ENCODE results near the gene MCRIP1. TPM values are rescaled to one million over a fixed set of nuclear protein-coding genes. Genes with fewer than 3 reads are reported as not detected.

Gene MCRIP1
- total and polyA plus RNA-seq, 2 experiments from 2014 or later, result 66.1 to 118 TPM

DNA sequence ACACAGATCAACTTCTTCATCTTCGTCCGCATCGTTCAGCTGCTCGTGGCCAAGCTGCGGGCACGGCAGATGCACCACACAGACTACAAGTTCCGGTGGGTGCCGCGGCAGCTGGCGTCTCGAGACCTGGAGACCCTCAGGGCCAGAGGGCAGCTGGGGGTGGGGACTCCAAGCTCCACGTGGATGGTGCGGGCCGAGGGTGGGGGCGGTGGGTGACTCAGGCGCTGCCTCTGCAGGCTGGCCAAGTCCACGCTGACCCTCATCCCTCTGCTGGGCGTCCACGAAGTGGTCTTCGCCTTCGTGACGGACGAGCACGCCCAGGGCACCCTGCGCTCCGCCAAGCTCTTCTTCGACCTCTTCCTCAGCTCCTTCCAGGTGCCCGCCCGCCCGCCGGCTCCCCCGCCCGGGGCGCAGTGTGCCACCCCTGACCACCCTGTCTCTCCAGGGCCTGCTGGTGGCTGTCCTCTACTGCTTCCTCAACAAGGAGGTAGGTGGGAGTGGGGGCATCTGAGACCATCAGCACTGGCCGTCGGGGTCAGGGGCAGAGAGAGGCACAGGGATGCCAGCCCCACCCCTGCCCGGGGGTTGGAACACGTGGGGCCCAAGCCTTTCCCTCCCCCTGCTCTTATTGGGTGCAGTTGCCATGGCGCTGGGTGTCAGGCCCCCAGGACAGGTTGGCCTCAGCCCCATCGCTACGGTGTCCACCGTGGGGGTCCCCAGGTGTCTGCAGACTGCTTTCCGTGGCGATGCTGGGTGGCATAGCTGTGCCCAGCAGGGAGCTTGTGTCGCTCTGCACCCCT, 20.3 kb downstream of the MCRIP1 start:
- Histone ChIP-seq H3K4me1 (ENCODE audit: insufficient read depth) (peaks cover 13% of the 10 kb centered on the region), H2AFZ (no peak overlapping the region), H3K9me3 (ENCODE audit: low read depth) (no peaks in the 10 kb centered on the region), H3K4me2 (no peak overlapping the region), H3K27me3 (peaks cover 4% of the 10 kb centered on the region), H3K9me2 (replicated peaks; ENCODE audit: insufficient read depth) (no peaks in the 10 kb centered on the region), H3K27ac (no peak overlapping the region), H4K20me1 (ENCODE audit: insufficient read depth, poor library complexity, severe bottlenecking) (no peaks in the 10 kb centered on the region), H3K4me3 (no peak overlapping the region), H3K36me3 (replicated peaks; ENCODE audit: insufficient read depth, low read depth) (no peaks in the 10 kb centered on the region), H3K79me2 (no peaks in the 10 kb centered on the region)
- TF ChIP-seq CTCF (IDR thresholded peaks at IDR 0.05; ENCODE audit: poor library complexity) (no peak), EZH2 (IDR thresholded peaks at IDR 0.05; ENCODE audit: borderline replicate concordance) (no peak), EZH2phosphoT487 (IDR thresholded peaks at IDR 0.05; ENCODE audit: low read depth, severe bottlenecking, unreplicated experiment) (no peak)
- 90% methylated on average over 32 of the region's 45 CpGs for WGBS (ENCODE audit: low lambda C conversion rate, missing lambda C conversion rate)
- no peak for DNase-seq (ENCODE audit: low spot score)

- Histone ChIP-seq H3K27me3 (peaks cover 12% of the 10 kb centered on the region), H3K79me2 (no peaks in the 10 kb centered on the region), H3K9me2 (replicated peaks; ENCODE audit: insufficient read depth) (no peaks in the 10 kb centered on the region), H3K4me2 (no peak overlapping the region), H3K9me3 (ENCODE audit: low read depth) (no peaks in the 10 kb centered on the region), H3K36me3 (replicated peaks; ENCODE audit: insufficient read depth, low read depth) (no peaks in the 10 kb centered on the region), H2AFZ (no peak overlapping the region), H3K4me1 (ENCODE audit: insufficient read depth) (peaks cover 13% of the 10 kb centered on the region), H4K20me1 (ENCODE audit: insufficient read depth, poor library complexity, severe bottlenecking) (no peaks in the 10 kb centered on the region), H3K4me3 (no peak overlapping the region), H3K27ac (no peak overlapping the region)
- WGBS (ENCODE audit: low lambda C conversion rate, missing lambda C conversion rate), result 90% methylated on average over 18 of the region's 24 CpGs
- TF ChIP-seq EZH2phosphoT487 (IDR thresholded peaks at IDR 0.05; ENCODE audit: low read depth, severe bottlenecking, unreplicated experiment) (no peak), CTCF (IDR thresholded peaks at IDR 0.05; ENCODE audit: poor library complexity) (no peak), EZH2 (IDR thresholded peaks at IDR 0.05; ENCODE audit: borderline replicate concordance) (no peak)
- DNase-seq (ENCODE audit: low spot score), result no peak
Measured at GRCh38 chr17:81811705-81812570, 21.2 kb downstream of the MCRIP1 start.

GRCh38 chr17:81810892-81811704, 22.0 kb downstream of the MCRIP1 start:
- H3K9me2 ChIP-seq (replicated peaks; ENCODE audit: insufficient read depth), result no peaks in the 10 kb centered on the region
- no peaks in the 10 kb centered on the region for H4K20me1 ChIP-seq (ENCODE audit: insufficient read depth, poor library complexity, severe bottlenecking)
- peaks cover 21% of the 10 kb centered on the region for H3K27me3 ChIP-seq
- DNase-seq (ENCODE audit: low spot score), result no peak
- H3K36me3 ChIP-seq (replicated peaks; ENCODE audit: insufficient read depth, low read depth), result no peaks in the 10 kb centered on the region
- H2AFZ ChIP-seq, result no peak overlapping the region
- H3K4me1 ChIP-seq (ENCODE audit: insufficient read depth), result peaks cover 12% of the 10 kb centered on the region
- no peaks in the 10 kb centered on the region for H3K9me3 ChIP-seq (ENCODE audit: low read depth)
- no peak overlapping the region for H3K4me3 ChIP-seq
- no peak overlapping the region for H3K27ac ChIP-seq
- no peaks in the 10 kb centered on the region for H3K79me2 ChIP-seq
- no peak for TF ChIP-seq EZH2 (IDR thresholded peaks at IDR 0.05; ENCODE audit: borderline replicate concordance)
- no peak for TF ChIP-seq CTCF (IDR thresholded peaks at IDR 0.05; ENCODE audit: poor library complexity)
- no peak for TF ChIP-seq EZH2phosphoT487 (IDR thresholded peaks at IDR 0.05; ENCODE audit: low read depth, severe bottlenecking, unreplicated experiment)
- H3K4me2 ChIP-seq, result no peak overlapping the region
- 90% methylated on average over 33 of the region's 42 CpGs for WGBS (ENCODE audit: low lambda C conversion rate, missing lambda C conversion rate)
